ENCODE results near the gene DDHD1.
A peak's percentile ranks its signal among the peaks of the same experiment; 100 is the strongest.
"Not testable (repeated sequence)": the region's sequence is repeated elsewhere in the genome, so short reads cannot be mapped to it uniquely, and the experiment has no call there.

The DDHD1 gene

DNA sequence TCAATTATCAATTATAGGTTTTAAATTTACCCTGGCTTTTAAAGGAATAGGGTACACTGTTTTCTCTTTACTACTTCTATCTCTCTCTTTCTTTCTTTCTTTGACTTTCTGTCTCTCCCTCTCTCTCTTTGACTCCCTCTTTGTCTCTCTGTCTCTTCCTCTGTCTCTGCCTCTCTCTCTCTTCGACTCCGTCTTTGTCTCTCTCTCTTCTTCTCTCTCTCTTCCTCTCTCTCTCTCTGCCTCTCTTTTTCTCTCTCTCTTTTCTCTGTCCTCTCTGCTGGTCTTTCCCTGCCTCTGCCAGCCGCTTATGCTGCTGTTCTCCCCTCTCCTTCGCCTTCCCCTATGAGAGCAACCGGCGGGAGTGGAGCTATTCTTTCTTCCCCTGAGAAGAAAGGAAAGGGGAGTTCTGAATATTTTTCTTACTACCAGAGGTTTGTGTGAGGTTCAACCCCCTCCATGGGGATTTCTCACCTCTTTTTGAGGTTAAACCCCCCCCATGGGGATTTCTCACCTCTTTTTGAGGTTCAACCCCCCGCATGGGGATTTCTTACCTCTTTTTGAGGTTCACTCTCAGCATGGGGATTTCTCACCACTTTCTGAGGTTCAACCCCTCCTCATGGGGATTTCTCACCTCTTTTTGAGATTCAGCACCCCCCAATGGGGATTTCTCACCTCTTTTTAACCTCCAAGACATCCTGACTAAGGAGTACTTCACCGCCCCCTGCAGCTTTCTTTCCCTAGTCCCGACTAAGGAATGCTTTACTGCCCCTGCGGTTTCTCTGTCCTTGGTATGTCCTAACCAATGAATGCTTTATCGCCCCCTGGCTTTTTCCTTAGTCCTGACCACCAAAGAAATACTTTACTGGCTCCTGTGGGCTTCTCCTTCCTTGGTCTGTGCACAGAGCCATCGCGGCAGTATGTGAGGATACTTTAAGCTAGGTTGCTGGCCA lies 27.4 kb upstream of the DDHD1 start:
- DNase-seq (ENCODE audit: insufficient read length, low spot score): no peak
- no peak for FAIRE-seq
- TF ChIP-seq SPI1 (IDR thresholded peaks at IDR 0.05; ENCODE audit: low read depth, low read length) (no peak), POLR2A (IDR thresholded peaks at IDR 0.05; ENCODE audit: low read depth, low read length) (no peak), POU2F2 (IDR thresholded peaks at IDR 0.05; ENCODE audit: low read depth, low read length) (0 out of 2 replicates have a peak, but pooled peaks have one; percentile 11), PAX5 (IDR thresholded peaks at IDR 0.05; ENCODE audit: insufficient read depth, low read length, severe bottlenecking) (no peak)

GRCh38 chr14:53179486-53180005 lies 26.4 kb upstream of the DDHD1 start:
- DNase-seq (ENCODE audit: insufficient read length, low spot score); FAIRE-seq: not testable (repeated sequence)

DNA sequence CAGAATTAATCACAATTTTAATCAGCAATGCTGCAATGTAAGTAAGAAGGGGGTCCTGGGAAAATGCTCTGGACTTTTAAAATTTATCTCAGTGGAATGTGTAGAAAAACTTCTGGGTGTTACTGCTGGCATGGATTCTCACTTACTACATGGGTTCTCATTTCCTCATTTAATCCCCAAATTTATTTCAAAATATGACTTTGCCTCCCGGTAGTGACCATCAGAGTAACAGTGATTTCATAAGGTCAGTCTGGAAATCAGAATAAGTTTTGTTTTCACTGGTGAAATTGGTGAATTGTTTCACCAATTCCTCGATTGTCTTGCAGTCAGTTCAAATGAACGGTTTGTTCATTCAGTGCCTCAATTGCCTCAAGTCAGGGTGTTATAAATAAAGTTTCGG lies 22.3 kb upstream of the DDHD1 start:
- no peak for DNase-seq (ENCODE audit: insufficient read length, low spot score)
- TF ChIP-seq POLR2AphosphoS5 (IDR thresholded peaks at IDR 0.05; ENCODE audit: low read depth, low read length): no peak
- TF ChIP-seq TAF1 (IDR thresholded peaks at IDR 0.05; ENCODE audit: low read depth, low read length): no peak
- no peak for TF ChIP-seq POU2F2 (IDR thresholded peaks at IDR 0.05; ENCODE audit: low read depth, low read length)
- TF ChIP-seq PAX5 (IDR thresholded peaks at IDR 0.05; ENCODE audit: insufficient read depth, low read length, severe bottlenecking): no peak
- no peak for TF ChIP-seq POLR2A (IDR thresholded peaks at IDR 0.05; ENCODE audit: low read depth, low read length)
- no peak for TF ChIP-seq SPI1 (IDR thresholded peaks at IDR 0.05; ENCODE audit: low read depth, low read length)
- no peak for FAIRE-seq

DNA sequence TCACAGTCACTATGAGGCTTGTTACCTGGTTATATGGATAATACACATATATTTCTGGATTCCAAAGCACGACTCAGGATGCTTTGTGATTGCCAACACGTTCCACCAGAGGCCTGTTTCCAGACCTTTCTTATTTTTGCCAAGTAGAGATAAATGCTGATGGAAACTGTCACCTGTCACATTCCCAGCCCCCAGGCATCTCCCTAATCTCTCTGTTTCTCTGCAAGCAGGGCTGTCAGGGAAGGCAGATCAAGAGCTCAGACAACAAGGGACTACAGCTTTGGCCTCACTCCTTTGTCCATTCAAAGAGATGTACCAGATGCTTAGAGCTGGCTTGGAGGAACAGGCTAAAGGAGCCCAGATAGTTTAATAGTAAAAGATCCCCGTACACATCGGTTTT lies 21.8 kb upstream of the DDHD1 start:
- TF ChIP-seq SPI1 (IDR thresholded peaks at IDR 0.05; ENCODE audit: low read depth, low read length) (no peak), PAX5 (IDR thresholded peaks at IDR 0.05; ENCODE audit: insufficient read depth, low read length, severe bottlenecking) (no peak), TAF1 (IDR thresholded peaks at IDR 0.05; ENCODE audit: low read depth, low read length) (no peak)
- DNase-seq (ENCODE audit: insufficient read length, low spot score) (no peak), FAIRE-seq (no peak)

GRCh38 chr14:53168786-53169185 lies 15.7 kb upstream of the DDHD1 start:
- DNase-seq (ENCODE audit: insufficient read length, low spot score): no peak
- FAIRE-seq: no peak
- TF ChIP-seq POLR2AphosphoS5 (IDR thresholded peaks at IDR 0.05; ENCODE audit: low read depth, low read length) (no peak), POU2F2 (IDR thresholded peaks at IDR 0.05; ENCODE audit: low read depth, low read length) (no peak)

DNA sequence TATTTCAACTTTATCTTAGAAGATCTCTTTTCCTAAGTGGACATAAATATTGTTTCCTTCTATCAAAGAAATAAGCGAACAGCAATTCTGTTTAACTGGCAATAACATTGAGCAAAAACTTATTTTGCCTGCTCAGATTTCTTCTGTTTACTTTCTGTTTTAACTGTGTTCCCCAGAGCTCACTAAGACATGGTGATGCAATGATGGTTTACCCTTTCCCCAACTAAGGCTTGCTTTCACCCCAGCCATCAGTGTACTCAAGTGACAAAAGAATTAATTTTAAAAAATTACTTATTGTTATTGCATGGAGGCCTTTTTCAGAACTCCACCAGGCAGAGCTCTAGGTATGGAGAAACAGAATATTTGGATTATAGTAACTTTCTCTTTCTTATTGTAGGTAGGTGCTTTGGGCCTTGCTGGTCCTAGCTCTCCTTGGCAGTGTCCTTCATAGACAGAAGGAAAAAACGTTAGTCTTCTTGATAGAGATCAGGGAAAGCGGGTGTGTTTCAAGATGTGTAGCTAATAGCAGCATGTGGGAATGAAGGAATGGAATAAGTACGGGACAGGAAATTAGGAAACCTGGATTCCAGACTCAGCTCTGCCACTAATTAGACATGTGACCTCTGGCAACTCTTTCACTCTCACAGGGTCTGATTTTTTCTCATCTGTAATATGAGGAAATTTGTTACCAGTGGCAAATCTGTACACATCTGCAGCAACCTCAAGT lies 14.6 kb upstream of the DDHD1 start:
- TF ChIP-seq POU2F2 (IDR thresholded peaks at IDR 0.05; ENCODE audit: low read depth, low read length): no peak
- no peak for TF ChIP-seq POLR2AphosphoS5 (IDR thresholded peaks at IDR 0.05; ENCODE audit: low read depth, low read length)
- TF ChIP-seq POLR2A (IDR thresholded peaks at IDR 0.05; ENCODE audit: low read depth, low read length): no peak
- no peak for TF ChIP-seq SPI1 (IDR thresholded peaks at IDR 0.05; ENCODE audit: low read depth, low read length)
- no peak for TF ChIP-seq TAF1 (IDR thresholded peaks at IDR 0.05; ENCODE audit: low read depth, low read length)
- no peak for TF ChIP-seq PAX5 (IDR thresholded peaks at IDR 0.05; ENCODE audit: insufficient read depth, low read length, severe bottlenecking)
- FAIRE-seq: no peak
- no peak for DNase-seq (ENCODE audit: insufficient read length, low spot score)

- TF ChIP-seq SPI1 (IDR thresholded peaks at IDR 0.05; ENCODE audit: low read depth, low read length) (peak; percentile 37; the same call in 1 of the 2 replicates), POU2F2 (IDR thresholded peaks at IDR 0.05; ENCODE audit: low read depth, low read length) (no peak)
- FAIRE-seq: no peak
- no peak for DNase-seq (ENCODE audit: insufficient read length, low spot score)
Measured at GRCh38 chr14:53161758-53162435, 8.8 kb upstream of the DDHD1 start.

- FAIRE-seq (no peak), DNase-seq (ENCODE audit: insufficient read length, low spot score) (no peak)
- TF ChIP-seq SPI1 (IDR thresholded peaks at IDR 0.05; ENCODE audit: low read depth, low read length): no peak
- no peak for TF ChIP-seq TAF1 (IDR thresholded peaks at IDR 0.05; ENCODE audit: low read depth, low read length)
- TF ChIP-seq POLR2AphosphoS5 (IDR thresholded peaks at IDR 0.05; ENCODE audit: low read depth, low read length): no peak
- no peak for TF ChIP-seq POU2F2 (IDR thresholded peaks at IDR 0.05; ENCODE audit: low read depth, low read length)
- TF ChIP-seq POLR2A (IDR thresholded peaks at IDR 0.05; ENCODE audit: low read depth, low read length): no peak
- no peak for TF ChIP-seq PAX5 (IDR thresholded peaks at IDR 0.05; ENCODE audit: insufficient read depth, low read length, severe bottlenecking)
Measured at GRCh38 chr14:53156238-53156637, 3.1 kb upstream of the DDHD1 start.

DNA sequence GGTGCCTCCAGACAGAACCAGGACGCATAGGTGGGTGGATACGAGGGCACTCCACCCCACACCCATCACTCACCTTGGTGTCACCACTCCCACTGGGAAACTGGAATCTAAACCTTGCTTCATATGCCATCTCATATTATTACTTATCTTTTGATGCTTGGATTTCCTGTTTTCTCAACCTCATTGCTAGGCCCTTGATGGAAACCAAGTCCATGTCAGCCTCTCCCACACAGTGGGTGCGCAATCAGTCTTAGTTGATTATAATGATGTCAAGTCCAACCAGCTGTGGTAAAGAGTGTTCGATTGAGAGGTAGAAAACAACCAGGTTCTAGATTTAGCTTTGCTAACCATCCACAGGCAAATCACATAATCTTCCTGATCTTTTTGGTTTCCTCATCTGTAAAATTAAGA lies 584 bp upstream of the DDHD1 start:
- FAIRE-seq: no peak
- DNase-seq (ENCODE audit: insufficient read length, low spot score): no peak
- no peak for TF ChIP-seq POLR2AphosphoS5 (IDR thresholded peaks at IDR 0.05; ENCODE audit: low read depth, low read length)
- no peak for TF ChIP-seq TAF1 (IDR thresholded peaks at IDR 0.05; ENCODE audit: low read depth, low read length)
- no peak for TF ChIP-seq SPI1 (IDR thresholded peaks at IDR 0.05; ENCODE audit: low read depth, low read length)
- no peak for TF ChIP-seq POLR2A (IDR thresholded peaks at IDR 0.05; ENCODE audit: low read depth, low read length)
- TF ChIP-seq PAX5 (IDR thresholded peaks at IDR 0.05; ENCODE audit: insufficient read depth, low read length, severe bottlenecking): no peak
- TF ChIP-seq POU2F2 (IDR thresholded peaks at IDR 0.05; ENCODE audit: low read depth, low read length): no peak

Data from GM12891 (cell line).